ENCODE data around the gene CHRNB4.

CHRNB4 gene

GRCh38 chr15:78619022-78619950, 21.7 kb downstream of the CHRNB4 start:
- CTCF ChIA-PET = interaction anchor here (0.7 to 3.1 kb wide), 10 partner anchors 15 to 121 kb away, joined by 3 to 22 read pairs (median 3); no protein-coding TSS in a partner anchor
- no peak for DNase-seq (ENCODE audit: extremely low spot score)
- TF ChIP-seq, protein P1, sequence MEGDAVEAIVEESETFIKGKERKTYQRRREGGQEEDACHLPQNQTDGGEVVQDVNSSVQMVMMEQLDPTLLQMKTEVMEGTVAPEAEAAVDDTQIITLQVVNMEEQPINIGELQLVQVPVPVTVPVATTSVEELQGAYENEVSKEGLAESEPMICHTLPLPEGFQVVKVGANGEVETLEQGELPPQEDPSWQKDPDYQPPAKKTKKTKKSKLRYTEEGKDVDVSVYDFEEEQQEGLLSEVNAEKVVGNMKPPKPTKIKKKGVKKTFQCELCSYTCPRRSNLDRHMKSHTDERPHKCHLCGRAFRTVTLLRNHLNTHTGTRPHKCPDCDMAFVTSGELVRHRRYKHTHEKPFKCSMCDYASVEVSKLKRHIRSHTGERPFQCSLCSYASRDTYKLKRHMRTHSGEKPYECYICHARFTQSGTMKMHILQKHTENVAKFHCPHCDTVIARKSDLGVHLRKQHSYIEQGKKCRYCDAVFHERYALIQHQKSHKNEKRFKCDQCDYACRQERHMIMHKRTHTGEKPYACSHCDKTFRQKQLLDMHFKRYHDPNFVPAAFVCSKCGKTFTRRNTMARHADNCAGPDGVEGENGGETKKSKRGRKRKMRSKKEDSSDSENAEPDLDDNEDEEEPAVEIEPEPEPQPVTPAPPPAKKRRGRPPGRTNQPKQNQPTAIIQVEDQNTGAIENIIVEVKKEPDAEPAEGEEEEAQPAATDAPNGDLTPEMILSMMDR (IDR thresholded peaks at IDR 0.05; ENCODE audit: control extremely low read depth, extremely low read depth, low read depth, missing control alignments) = no peak
- POLR2A ChIA-PET = no interaction called here

DNA sequence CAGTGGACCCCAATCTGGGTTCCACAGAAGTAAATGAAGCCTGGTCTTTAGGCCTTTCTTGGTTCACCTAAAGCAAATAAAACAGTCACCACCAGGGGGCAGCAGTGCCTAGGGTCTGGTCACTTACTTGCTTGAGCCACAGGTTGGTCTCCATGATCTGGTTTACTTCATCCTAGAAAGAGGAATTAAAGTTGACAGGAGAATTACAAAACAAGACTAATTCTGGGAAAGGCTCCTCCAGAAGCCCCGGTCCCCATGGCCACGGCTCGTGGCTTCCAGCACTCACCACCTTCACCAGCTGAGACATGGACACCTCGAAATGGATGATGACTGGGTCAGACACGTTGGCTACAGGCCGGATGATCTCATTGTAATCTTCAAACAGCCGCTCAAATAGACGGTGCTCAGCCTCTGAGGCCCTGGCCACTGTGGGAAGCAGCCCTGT, 22.5 kb downstream of the CHRNB4 start:
- ChIA-PET POLR2A (no interaction called here), CTCF (interaction anchor here (0.9 to 3.1 kb wide), 10 partner anchors 14 to 133 kb away, joined by 3 to 22 read pairs (median 3); no protein-coding TSS in a partner anchor)
- peak; percentile 86 for DNase-seq (ENCODE audit: extremely low spot score)
- TF ChIP-seq, protein P1 (IDR thresholded peaks at IDR 0.05; ENCODE audit: control extremely low read depth, extremely low read depth, low read depth, missing control alignments) = peak; percentile 76

DNA sequence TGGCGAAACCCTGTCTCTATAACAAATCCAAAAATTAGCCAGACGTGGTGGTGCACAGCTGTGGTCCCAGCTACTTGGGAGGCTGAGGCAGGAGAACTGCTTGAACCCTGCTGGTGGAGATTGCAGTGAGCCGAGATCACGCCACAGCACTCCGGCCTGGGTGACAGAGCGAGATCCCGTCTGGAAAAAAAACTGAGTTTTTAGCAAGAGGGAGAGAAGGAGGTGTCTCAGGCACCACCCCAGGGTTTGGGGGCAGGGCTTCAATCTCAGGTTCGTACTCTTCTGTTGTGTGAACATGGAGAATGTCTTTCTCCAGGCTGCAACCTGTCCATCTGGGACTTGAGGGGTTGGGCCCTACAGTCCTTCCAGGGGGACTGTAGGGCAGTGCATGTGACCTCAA, 22.9 kb downstream of the CHRNB4 start:
- ChIA-PET POLR2A (no interaction called here), CTCF (interaction anchor here (0.9 to 3.1 kb wide), 4 partner anchors 13 to 133 kb away, joined by 3 to 22 read pairs (median 3); no protein-coding TSS in a partner anchor)
- TF ChIP-seq, protein P1 (IDR thresholded peaks at IDR 0.05; ENCODE audit: control extremely low read depth, extremely low read depth, low read depth, missing control alignments) = no peak
- DNase-seq (ENCODE audit: extremely low spot score) = no peak

- TF ChIP-seq, protein P1 (IDR thresholded peaks at IDR 0.05; ENCODE audit: control extremely low read depth, extremely low read depth, low read depth, missing control alignments) = no peak
- DNase-seq (ENCODE audit: extremely low spot score) = no peak
- ChIA-PET POLR2A (no interaction called here), CTCF (interaction anchor here (0.9 to 3.1 kb wide), 4 partner anchors 13 to 134 kb away, joined by 3 to 22 read pairs (median 3); no protein-coding TSS in a partner anchor)
Observed at GRCh38 chr15:78617516-78617915, 23.5 kb downstream of the CHRNB4 start.

DNA sequence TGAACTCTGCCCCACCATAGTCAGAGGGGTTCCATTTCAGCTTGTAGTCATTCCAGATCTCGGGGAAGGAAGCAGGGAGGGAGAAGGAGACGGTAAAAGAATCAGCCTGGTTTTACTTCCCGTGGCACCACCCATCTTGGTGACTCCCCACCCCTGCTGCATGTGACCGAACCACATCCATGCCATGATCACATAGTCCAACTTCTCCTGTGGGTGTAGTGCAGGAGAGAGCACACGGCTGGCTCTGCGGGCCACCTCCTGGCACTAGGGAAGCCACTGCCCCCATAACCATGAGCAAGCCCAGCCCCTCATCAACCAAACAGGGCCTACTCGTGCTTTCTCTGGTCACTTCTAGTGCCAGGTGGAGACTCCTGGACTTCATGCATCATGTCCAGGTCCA, 23.9 kb downstream of the CHRNB4 start:
- ChIA-PET CTCF (interaction anchor here (1.0 to 1.3 kb wide), 3 partner anchors 12 to 123 kb away, joined by 3 to 5 read pairs (median 3); no protein-coding TSS in a partner anchor), POLR2A (no interaction called here)
- TF ChIP-seq, protein P1 (IDR thresholded peaks at IDR 0.05; ENCODE audit: control extremely low read depth, extremely low read depth, low read depth, missing control alignments) = no peak
- no peak for DNase-seq (ENCODE audit: extremely low spot score)

DNA sequence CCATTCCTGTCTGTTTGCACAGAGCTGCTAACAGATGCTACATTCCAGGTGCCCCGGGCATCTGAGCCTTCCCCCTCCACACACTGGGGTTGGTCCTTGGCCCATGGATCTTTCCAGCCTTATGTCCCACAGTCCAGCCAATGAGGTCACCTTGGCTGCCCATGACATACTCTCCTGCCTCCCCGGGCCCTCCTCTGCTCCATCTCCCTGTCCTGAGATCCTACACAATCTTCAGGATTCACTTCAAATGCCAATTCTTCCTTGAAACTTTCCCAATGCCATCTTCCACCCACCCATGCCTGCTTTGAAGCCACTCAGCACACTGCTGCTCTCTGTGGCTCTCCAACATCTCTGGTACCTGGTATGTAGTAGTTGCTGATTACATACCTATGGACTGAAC, 24.5 kb downstream of the CHRNB4 start:
- DNase-seq (ENCODE audit: extremely low spot score) = no peak
- TF ChIP-seq, protein P1 (IDR thresholded peaks at IDR 0.05; ENCODE audit: control extremely low read depth, extremely low read depth, low read depth, missing control alignments) = no peak
- ChIA-PET CTCF (interaction anchor here (1.1 to 1.8 kb wide), 3 partner anchors 76 to 93 kb away, joined by 3 to 6 read pairs (median 5); no protein-coding TSS in a partner anchor), POLR2A (no interaction called here)

All from GM10248 (cell line).